Tibial nerve (tissue), 4 donors: ENCODE results near the gene ZNF674.

Experiments
- CTCF ChIP-seq, 5 experiments: fragments of 200-600 bp in 3 of 5; fragments of 450-650 bp in 2 of 5; sonication (generic) in 3 of 5; IDR thresholded peaks; one replicate each; pipeline ENCODE4 v1.5.1; 2016 to 2019; ENCODE audit warnings: antibody characterized with exemption in 5 of 5, mild to moderate bottlenecking in 3 of 5, moderate library complexity in 2 of 5
- EP300 ChIP-seq, 2 donors: sonication (generic); formaldehyde crosslinking; IDR thresholded peaks; one replicate each; pipeline ENCODE4 v1.6.1; 2017; ENCODE audit warnings: antibody characterized with exemption in 2 of 2, mild to moderate bottlenecking in 1 of 2
- POLR2A ChIP-seq, 2 donors: fragments of 450-650 bp; IDR thresholded peaks; one replicate each; pipeline ENCODE4 v1.6.1; 2017; ENCODE audit warnings: antibody characterized with exemption in 2 of 2, mild to moderate bottlenecking in 2 of 2, moderate library complexity in 2 of 2

GRCh38 chrX:46571423-46572339 lies 26.5 kb upstream of the ZNF674 start:
- TF ChIP-seq POLR2A (IDR thresholded peaks at IDR 0.05): no peak
- no peak for TF ChIP-seq CTCF (IDR thresholded peaks at IDR 0.05)
- no peak for TF ChIP-seq EP300 (IDR thresholded peaks at IDR 0.05)
